Fibroblast of skin of right biceps (primary cell): Measurements from ENCODE around the gene GNB2.
"Not testable (repeated sequence)": the region's sequence is repeated elsewhere in the genome, so short reads cannot be mapped to it uniquely, and the experiment has no call there.

Experiments
- DNase-seq: peaks from one replicate; pipeline ENCODE4 v3.0.0-alpha.2; 2013

Gene GNB2

DNA sequence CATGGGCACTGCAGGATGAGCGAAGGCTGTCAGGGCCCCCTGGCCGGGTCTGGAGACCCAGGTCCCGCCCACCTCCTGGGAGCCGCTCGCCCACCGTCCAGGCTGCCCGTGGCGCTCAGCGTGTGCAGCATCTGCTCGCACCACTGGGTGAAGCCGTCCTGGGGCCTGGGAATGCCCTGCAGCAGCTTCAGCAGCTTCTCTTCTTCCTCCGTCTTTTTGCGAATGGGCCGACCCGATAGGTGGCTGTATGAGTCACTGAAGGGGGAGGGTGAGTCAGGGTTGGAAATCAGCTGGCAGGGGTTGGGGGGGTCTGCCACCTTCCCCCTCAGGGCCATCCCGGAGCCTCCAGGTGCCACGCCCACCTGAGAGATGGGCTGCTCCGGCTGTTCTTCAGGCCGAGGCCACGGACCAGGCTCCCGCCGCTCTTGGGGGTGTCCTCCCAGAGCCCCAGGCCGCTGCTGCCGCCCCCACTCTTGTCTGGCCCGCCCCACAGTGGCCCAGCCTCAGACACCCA, 8.7 kb downstream of the GNB2 start:
- peak; percentile 51 for DNase-seq

DNA sequence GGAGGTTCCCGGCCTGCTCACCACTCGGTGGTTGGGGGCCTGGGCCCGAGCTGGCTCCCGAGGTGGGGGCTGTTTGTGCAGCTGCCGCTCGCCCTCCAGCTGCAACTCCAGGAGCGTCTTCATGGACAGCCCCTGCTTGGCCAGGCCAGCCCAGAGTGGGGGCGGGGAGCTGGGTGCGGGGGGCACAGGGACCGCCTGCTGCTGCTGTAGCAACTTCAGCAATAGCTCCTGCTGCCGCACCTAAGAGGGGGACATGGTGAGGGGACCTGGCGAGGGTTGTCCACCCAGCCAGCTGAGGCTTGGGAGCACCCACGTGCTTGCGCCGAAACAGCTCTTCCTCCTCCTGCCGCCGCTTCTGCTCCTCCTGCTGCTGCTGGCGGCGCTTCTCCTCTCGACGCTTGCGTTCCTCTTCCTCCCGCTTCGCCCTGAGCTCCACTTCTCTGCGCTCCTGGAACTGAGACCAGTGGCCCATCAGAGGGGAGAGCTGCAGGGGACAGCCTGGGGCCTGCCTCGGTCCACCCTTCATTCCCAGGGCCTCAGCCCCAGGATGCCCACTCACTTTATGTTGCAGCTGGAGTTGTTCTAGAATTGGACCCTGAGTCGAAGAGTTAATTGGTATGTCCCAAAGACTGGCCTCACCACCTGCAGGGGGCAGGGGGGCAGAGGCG, 9.6 kb downstream of the GNB2 start:
- no peak for DNase-seq

DNA sequence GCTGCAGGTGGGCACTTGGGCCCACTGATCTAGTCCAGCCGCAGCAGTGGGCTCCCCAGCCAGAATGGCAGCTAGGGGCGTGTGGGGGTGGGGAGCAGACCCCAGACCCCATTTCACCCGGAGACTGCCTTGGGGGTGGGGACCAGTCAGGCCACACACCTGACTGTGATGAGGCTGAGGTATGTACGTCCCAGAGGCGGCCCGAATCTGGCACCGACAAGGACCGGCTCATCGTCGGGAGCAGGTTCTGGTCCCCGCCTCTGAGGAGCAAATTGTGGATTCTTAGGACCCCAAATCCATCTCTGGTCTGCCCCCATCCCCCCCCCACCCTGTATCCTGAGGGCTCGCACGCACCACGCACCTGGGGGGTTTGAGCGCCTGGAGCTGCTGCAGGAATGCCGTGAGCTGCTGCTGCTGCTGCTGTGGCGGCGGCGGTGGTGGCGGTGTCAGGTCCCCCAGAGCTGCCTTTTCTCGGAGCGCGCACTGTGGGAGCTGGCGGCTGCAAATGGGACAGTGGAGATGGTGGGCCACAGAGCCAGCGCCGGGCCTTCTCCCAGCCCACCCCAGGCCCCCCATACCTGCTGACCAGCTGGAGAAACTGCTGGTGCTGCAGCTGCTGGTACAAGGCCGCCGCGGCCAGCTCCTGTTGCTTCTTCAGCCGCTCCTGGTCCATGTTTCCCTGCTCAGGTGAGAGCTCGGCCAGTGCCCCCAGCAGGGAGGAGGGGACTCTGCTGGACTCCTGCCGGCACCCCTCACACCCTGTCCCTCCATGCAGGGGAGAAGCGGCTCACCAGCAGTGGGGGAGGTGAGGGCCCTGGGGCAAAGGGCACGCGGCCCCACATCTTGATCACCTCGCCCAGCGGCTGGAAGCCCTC, 10.4 kb downstream of the GNB2 start:
- no peak for DNase-seq

DNA sequence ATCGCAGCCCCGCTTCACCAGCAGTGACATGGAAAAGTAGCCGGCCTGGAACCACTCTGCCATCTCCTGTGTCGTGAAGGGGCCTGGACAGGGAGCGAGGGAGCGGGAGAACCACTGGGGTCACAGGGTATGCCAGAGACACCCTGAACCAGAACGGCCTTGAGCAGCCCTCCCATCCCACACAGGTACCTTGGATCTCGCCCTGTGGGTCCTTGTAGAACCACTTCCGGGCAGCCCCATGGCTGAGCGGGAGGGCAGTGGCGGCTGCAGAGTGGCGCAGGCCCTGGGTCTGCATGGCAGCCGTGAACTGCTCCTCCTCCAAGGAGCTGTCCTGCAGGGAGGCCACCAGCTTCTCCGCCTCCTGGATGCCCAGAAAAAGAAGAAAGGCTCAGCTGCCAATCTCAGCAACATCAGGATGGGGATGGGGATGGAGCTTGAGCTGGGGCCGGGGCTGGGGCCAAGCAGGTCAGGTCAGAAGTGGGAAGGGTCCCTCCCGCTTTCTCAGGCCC, 11.0 kb downstream of the GNB2 start:
- DNase-seq = no peak

DNA sequence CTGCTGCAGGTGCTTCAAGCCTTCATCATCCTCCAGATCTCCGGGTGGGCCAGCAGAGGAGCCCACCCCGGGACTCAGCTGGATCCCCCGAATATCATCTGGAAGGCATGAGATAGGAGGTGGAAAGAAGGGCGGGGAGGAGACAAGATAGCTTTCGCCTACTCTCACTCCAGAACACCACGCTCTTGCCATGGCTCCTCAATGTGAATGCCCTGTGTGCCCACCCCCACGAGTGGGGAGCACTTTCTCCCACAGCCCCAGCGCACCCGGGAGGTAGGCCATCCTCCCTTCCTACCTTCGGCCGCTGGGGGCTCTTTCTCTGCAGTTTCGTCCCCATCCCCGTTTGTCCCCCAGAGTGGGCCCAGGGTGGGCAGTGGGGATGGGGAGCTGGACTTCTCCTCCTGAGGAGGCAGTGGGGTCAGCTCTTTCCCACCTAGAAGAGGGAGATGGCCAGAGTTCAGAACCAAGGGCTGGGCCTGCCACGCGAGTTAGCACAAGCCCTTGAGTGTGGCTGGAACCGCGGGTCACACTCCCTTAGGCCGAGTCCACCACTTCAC, 11.6 kb downstream of the GNB2 start:
- DNase-seq = no peak

DNA sequence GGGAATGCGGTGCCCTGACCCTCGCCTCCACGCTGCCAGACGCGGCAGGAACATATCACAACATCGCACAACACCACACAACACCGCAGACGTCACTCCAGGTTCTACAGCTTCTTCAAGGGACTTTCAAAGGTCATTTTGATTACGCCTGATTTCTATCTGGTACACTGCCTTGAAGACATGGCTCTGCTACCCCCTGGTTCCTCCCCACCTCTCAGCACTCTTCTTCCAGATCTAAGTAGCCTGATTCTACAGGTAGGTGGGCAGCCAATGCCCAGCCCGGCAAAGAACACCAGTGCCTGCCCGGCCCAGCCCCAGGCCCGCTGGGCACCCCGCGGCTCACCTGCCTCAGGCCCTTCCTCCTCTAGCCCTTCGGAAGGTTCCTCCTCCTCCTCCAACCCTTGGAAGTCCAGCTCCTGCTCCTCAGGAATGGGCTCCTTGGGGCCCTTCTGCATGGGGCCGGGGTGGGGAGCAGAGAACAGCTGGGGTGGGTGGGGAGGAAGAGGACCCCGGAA, 12.1 kb downstream of the GNB2 start:
- DNase-seq = no peak

DNA sequence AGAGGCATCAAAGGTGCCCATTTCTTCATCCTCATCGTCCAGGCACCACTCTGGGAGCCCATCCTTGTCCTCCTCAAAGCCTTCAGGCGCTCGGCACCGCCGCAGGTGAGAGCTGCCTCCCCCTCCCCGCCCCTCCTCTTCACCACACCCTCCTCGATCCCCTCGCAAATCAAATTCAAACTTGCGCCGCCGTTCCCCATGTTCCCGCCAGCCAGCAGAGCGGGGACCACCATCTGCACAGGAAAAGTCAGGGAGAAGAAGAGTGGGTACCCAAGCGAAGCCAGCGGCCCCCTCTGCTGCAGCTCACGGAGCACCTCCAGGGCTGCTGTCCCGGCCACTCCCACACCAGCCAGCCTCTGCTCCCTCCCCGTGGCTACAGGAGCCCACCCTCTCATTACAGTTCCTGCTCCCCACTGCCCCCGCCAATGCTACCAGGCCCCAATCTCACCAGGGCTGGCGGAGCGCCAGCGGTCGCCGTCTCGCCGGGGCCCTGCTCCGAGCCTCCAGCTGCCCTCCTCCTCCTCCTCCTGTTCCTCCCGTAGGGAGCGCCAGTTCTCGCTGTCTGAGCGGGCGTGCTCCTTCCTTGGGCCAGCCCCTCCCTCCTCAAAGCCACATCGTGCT, 12.8 kb downstream of the GNB2 start:
- DNase-seq = no peak

DNA sequence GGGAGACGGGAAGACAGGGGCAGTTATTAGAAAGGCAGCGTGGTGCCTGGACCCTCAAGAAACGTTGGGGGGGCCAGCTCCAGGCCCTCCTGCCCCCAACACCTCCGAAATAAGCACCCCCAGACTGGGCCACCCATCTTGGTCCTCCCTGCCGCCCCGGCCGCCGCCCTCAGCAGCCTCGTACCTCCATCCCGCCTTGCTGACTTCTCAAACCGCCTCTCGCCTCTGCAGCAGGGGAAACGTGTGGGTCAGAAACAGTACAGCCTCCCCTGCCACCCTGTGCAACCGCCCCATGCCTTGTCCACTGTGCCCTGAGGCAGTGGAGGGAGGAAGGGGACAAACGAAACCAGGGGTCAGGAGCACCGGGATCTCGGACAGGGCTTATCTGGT, 13.3 kb downstream of the GNB2 start:
- no peak for DNase-seq

DNA sequence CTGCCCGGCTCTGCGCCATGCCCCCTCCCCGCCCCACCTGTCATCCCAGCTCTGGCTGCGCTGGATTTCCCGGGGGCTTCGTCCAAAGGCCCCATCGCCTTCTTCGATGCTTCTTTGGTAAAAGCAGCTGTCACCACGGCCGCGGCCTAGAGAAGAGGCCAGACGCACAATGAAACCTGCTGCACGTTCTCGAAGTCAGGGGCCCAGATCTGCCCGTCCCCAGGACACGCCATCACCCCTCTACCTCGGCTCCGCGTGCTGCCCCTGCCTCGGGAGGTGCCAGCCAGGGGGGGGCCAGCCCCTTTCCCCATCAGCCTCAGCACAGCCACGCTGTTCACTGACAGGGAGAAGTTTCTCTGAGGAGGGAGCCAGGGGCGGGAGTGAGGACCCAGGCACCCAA, 13.7 kb downstream of the GNB2 start:
- DNase-seq = no peak

DNA sequence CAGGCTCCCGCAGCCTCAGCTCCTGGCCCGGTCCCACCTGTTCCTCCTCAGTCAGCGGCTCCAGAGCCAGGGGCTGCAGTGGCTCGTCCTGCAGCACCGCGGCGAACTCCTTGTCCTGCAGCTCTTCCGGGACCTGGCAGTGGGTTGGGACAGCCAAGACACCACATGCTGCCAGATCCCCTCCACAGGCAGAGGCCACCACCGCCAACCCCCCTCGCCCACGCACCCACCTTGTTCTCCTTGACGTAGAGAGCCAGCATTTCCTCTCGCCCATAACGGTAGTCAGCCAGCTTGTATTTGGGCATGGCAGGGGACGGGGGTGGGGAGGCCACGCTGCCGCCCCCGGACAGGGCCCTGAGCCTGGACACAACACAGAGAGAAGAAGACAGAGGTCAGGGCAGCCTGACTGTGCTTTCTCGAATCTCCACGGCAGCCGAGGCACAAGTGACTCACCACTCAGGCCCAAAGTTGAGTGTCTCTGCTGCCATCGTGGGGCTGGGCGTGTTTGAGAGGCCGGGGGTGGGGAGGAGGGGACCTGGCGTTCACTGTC, 14.3 kb downstream of the GNB2 start:
- no peak for DNase-seq

DNA sequence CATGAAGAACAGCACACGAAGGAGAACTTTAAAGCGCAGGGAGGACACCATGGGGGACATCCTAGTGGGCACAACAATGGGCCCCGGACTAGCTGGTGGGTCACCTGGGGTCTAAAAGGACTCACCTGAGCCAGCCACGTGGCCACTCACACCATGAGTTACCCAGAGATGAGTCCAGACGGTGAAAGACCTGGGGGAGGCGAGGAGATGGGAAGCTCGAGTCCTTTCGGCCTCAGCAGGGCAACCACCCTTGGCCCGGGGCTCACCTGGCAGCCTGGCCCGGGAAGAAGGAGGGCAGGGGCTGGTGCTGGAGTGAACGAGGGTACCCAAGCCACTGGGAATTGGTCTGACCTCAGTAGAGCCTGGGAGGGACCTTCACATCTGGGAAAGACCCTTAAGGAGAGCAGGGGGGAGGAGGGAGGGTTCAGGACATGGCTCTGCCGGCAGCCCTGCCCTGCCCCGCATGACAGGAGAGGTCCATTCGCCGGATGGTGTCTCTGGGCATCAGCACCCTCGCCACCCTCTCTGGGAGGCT, 14.9 kb downstream of the GNB2 start:
- DNase-seq = no peak

DNA sequence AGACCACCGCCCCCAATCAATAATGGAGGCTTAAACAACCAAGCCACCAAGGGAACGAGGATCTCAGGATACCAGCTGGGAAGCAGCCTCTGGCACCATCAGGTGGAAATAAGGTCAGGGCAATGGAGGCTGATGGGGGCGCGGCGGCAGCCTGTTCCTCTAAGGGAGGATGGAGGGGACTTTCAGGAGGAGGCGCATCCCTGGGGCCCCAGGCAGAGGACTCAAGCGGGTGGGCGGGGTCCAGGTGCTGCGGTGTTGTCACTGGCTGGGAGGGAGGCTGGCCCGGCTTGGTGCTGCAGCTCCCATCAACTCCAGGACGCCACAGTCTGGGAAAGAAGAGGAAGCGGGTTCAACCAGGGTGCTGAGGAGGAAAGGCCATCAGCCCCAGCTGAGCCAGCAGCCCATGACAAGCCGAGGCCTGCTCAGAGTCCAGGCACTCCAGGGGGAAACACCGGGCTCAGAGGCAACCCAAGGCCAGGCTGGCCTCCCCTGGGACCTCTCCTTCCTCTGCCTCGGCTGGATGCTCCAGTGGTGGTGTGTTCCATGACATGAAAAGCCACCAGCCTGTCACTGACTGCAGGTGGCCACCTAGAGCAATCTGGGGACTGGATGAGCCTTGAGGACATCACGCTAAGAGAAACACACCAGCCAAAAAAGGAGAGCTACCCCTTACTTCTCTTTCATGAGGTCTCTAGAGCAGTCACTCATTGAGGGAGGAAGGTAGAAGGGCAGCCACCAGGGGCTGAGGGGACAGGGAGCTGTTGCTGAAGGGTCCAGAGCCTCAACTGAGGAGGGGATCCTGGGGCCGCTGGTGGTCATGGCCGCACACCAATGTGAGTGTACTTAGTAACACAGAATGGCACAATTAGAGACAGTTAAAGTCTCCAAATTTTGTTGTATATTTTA, 15.9 kb downstream of the GNB2 start:
- no peak for DNase-seq

DNA sequence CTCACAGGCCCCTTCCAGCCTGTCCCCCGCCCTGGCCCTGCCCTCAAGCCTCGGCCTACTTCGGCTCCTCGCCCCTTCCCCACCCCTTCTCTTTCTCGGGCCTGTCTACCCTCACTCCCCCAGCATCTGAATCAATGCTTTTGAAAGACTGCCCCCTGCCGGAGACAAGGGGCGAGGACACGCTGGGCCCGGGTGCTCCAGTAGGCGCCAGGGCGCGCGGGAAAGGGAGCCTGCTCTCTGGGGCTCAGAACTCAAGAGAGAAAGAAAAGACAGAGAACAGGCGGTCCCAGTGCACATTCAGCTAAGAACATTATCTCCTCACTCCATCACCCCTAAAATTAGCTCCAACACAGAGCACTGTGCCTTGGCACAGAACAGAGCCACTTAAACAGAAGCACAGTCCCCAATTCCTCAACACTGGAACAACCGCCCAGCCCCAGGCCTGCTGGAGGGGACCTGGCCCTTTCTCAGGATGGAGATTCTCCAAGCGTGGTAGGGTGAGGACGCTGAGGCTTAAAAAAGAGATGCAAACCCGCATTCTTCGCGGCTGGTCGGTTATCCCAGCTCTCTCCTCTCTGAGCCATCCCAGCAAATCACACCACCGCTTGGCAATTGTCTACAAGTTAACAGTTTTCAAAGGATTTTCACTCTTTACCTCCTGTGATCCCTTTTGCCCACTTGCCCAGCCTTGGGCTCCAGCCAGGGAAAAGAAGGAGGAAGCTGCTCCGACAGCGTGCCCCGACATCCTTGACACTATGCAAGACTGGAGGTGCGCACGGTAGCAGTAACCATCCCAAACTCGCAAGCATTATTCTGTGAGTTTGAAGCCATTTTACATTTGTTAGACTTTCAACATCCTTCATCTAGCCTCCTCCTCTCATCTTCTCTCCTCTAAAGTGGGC, 18.4 kb downstream of the GNB2 start:
- peak; percentile 70 for DNase-seq

DNA sequence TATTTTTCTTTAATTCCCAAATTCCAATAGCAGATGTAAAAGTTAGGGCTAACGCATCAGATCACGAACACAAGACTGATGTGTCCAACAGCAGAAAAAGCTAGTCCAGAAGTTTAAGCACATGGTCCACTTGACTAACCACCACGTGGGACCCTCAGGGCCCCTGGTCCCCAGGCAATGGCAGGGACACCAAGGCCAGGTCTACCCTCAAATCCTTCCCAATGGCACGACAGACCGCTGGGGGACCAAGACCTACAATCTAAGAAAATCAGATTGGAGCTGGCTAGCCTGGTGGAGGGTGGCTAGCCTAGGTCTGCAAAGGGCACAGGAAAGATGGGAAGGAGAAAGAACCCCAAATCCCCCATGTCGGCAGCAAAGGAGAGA, 19.0 kb downstream of the GNB2 start:
- no peak for DNase-seq

DNA sequence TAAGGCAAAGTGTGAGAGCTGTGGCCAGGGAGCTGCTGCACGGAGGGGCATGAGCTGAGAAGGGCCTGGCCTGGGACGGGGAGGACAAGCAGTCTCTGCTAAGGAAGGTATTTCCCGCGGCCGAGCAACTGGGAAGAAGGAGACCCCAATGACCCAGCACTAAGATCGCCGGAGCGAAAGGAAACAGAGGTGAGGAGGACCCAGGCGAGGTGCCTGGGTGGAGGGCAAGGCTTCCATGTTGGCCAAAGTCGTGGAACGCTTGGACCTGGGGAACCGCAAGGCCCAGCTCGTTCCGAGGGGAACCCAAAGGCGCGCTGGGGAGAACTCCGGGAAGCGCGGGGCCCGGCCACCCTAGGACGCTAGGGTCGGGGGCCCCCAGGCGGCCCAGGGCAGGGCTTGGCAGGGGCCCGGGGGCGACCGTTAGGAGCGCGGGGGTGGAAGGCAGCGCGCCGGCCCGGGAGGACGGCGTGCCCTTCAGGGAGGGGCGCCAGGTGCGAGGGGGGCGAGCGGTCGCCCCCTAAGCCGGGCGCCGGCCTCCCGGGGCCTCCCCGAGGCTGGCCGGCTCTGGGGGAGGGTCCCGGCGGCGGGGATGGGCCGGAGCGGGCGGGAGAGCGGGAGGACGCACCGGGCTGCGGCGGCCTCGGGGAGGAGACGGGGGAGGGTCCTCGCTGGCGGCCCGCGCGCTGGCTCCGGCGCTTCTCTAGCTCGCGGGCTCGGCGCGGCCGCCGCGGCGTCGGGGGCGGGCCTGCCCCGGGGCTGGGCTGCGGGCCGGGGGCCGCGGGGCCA, 20.0 kb downstream of the GNB2 start:
- DNase-seq = no peak

DNA sequence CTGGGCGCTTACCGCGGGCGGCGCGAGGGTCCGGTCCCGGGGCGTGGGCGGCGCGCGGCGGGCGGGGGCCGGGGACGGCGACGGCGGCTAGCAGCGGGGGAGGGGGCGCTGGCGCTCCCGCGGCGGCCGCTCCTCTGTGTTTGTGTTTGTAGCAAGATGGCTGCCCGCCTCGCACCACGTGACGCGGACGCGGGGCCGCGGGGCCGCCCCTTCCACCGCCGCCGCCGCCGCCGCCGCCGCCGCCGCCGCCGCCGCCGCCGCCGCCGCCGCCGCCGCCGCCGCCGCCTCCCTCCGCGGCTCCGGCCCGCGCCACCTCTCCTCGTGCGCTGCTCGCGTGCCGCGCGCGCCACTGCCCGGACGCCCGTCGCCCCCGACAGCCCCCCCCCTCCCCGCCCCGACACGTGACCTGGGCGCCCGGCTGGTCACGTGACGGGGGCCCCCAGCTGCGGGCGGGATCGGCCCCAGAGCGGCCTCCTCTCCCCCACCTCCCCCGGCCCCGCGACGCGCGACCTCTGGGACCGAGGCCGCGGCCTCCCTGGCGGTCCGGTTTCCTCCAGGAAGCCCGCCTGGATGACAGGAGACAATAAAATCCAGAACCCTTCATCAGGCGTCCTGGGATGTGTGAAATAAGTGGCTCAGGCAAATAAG, 20.7 kb downstream of the GNB2 start, which contains the start of gene GIGYF1:
Gene GIGYF1 (minus strand): TSS at position 153 of the 648 bp plus-strand sequence. CDS start 6,012 bp downstream, outside the sequence.
- DNase-seq = peak; percentile 71

DNA sequence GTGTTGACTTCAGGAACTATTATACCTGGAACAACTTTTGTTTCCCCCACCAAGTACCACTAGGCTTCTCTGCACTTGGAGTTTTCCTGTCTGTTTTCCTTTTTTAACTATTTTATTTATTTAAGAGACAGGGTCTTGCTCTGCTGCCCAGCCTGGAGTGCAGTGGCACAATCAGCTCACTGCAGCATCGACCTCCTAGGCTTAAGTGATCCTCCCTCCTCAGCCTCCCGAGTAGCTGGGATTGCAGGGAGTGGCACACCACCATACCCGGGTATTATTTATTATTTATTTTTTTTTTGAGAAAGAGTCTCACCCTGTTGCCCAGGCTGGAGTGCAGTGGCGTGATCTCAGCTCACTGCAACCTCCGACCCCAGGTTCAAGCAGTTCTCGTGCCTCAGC, 22.6 kb downstream of the GNB2 start:
- DNase-seq = no peak

DNA sequence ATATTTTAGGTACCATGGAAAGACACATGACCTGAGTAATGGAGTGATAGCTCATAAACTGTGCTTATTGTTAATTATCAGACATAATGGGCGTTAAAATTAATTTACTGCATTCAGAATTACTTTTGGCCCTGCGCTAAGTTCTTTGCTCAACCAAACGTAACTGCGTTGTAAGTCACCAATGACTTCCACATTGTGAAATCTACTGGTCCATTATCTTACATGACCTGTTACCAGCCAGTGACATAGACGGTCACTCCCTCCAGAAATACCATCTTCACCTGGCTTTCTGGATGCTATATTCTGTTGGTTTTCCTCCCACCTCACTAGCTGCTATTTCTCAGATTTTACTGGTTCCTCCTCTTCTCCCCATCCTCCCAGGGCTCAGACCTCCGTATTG, 25.5 kb downstream of the GNB2 start:
- DNase-seq = no peak

DNA sequence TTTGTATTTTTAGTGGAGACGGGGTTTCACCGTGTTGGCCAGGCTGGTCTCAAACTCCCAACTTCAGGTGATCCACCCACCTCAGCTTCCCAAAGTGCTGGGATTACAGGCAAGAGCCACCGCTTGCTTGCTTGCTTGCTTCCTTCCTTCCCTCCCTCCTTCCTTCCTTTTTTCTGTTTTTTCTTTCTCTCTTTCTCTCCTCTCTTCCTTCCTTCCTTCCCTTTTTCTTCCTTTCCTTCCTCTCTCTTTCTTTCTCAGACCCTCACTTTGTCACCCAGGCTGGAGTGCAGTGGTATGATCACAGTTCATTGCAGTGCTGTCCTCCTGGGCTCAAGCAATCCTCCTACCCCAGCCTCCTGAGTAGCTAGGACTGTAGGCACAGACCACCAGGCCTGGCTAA, 27.5 kb downstream of the GNB2 start:
- DNase-seq = not testable (repeated sequence)
